ENCODE data around the gene SLC30A2.
"Not testable (repeated sequence)": the region's sequence is repeated elsewhere in the genome, so short reads cannot be mapped to it uniquely, and the experiment has no call there.

The SLC30A2 gene, protein sequence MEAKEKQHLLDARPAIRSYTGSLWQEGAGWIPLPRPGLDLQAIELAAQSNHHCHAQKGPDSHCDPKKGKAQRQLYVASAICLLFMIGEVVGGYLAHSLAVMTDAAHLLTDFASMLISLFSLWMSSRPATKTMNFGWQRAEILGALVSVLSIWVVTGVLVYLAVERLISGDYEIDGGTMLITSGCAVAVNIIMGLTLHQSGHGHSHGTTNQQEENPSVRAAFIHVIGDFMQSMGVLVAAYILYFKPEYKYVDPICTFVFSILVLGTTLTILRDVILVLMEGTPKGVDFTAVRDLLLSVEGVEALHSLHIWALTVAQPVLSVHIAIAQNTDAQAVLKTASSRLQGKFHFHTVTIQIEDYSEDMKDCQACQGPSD

DNA sequence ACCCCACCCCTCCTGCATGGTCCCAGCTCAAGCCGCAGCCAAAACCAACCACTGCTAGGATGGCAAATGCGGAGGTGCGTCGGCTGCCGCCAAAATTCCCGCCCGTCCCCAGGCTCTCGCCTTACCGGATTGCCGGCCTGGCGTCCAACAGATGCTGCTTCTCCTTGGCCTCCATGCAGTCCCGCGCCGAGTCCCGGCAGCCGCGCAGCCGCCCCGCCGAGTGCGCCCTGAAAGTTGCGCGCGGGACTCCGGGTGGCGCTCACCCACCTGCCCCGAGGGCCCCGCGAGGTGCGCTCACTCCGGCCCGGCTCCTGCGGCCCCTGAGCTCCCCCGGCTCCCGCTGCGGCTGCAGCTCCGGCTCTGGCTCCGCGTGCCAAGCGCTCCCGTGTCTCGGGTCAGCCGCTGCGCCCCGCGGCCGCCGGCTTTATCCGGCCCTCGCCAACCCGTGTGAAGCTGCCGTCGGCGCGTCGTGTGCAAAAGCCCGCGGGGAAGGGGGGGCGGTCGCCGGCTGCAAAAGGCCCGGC, at the start of gene SLC30A2:
Gene SLC30A2 (minus strand): TSS at position 397 of the 524 bp plus-strand sequence. CDS start 222 bp downstream, at position 175.
- DNase-seq (ENCODE audit: low read depth): no peak

GRCh38 chr1:26094677-26095383, 48.9 kb upstream of the SLC30A2 start:
- no peak for DNase-seq (ENCODE audit: low read depth)

GRCh38 chr1:26094076-26094669, 48.3 kb upstream of the SLC30A2 start:
- no peak for DNase-seq (ENCODE audit: low read depth)

GRCh38 chr1:26093569-26093968, 47.7 kb upstream of the SLC30A2 start:
- not testable (repeated sequence) for DNase-seq (ENCODE audit: low read depth)

DNA sequence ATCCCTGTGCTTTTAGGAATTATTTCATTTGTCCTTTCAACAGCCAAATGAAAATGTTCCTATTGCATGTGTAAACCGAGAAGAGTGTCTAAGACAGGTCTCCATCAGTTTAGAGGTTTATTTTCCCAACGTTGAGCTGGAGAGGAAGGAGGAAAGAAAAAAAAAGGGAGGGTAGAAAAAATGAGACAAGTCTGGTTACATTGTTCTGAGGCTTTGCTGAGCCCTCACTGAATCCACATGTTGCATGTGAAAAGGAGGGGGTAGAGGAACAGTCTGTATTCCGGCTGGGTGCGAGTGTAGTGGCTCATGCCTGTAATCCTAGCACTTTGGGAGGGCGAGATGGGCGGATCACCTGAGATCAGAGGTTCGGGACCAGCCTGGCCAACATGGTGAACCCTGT, 46.5 kb upstream of the SLC30A2 start:
- DNase-seq (ENCODE audit: low read depth): no peak

GRCh38 chr1:26090893-26091292, 45.0 kb upstream of the SLC30A2 start:
- no peak for DNase-seq (ENCODE audit: low read depth)

GRCh38 chr1:26089125-26089524, 43.2 kb upstream of the SLC30A2 start:
- no peak for DNase-seq (ENCODE audit: low read depth)

DNA sequence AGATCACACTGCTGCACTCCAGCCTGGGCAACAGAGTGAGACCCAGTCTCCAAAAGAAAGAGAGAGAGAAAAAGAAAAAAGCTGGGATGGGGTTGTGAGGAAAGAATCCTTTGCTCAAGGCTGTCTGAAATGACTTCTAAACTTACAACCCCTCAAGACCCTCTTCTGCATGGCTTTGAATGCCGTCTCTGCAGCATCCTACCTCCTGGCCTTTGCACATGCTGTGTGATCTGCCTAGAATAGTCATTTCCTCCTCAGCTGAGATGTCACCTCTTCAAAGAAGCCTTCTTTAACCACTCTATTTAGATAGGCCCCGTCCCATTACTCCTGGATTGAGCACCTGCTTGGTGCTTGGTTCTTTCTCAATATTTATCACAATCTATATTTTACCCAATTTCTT, 38.9 kb upstream of the SLC30A2 start:
- DNase-seq (ENCODE audit: low read depth): no peak

- no peak for DNase-seq (ENCODE audit: low read depth)
Observed at GRCh38 chr1:26084091-26084561, 38.2 kb upstream of the SLC30A2 start.

- no peak for DNase-seq (ENCODE audit: low read depth)
Observed at GRCh38 chr1:26083208-26083607, 37.3 kb upstream of the SLC30A2 start.

DNA sequence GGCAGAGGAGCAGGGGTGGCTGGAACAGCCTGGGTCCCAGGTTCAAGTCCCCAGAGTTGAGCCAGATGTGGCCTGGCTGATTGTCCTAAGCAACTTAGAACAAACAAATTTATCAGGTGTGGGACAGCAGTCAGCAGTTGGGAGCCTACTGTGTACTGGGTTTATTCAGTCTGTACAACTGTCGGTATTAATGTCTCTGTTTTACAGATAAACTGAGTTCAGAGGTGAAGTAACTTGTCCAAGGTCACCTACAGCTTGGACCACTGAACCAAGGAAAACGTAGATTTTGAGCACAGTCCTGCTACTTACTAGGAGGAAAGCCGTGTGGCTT, 36.1 kb upstream of the SLC30A2 start:
- no peak for DNase-seq (ENCODE audit: low read depth)

DNA sequence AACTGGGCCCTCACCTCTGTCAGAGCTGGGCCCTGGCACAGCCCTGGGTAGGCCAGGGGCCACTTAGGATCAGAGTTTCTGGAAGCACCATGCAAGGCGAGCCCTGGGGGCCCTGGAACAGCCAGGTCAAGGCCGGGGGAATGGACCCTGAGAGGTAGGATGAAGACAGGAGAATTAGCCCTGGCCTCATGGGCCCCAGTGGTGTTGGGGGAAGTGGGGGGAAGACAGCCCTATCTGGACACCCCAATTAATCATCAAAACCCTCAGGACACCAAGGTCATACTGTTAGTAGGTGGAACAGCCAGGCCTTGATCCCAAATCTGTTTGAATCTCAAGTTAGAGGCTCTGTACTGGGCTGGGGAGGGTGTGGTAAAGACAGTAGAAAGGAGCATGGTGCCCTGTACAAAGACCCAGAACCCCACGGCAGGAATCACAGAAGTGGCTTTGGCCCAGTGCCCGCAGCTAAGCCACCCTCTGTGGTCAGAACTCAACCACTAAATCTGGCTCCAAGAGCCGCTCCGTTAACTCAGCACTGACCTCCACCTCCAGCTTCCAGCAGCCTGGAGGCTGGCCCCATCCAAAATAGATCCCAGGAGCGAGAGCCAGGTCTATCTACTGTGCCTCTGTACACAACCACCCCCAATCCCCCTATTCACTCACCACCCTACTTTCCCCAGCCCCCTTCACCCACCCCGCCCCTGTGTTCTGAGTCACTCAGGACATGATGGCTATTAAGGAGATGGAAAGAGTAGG, 35.5 kb upstream of the SLC30A2 start:
- no peak for DNase-seq (ENCODE audit: low read depth)

DNA sequence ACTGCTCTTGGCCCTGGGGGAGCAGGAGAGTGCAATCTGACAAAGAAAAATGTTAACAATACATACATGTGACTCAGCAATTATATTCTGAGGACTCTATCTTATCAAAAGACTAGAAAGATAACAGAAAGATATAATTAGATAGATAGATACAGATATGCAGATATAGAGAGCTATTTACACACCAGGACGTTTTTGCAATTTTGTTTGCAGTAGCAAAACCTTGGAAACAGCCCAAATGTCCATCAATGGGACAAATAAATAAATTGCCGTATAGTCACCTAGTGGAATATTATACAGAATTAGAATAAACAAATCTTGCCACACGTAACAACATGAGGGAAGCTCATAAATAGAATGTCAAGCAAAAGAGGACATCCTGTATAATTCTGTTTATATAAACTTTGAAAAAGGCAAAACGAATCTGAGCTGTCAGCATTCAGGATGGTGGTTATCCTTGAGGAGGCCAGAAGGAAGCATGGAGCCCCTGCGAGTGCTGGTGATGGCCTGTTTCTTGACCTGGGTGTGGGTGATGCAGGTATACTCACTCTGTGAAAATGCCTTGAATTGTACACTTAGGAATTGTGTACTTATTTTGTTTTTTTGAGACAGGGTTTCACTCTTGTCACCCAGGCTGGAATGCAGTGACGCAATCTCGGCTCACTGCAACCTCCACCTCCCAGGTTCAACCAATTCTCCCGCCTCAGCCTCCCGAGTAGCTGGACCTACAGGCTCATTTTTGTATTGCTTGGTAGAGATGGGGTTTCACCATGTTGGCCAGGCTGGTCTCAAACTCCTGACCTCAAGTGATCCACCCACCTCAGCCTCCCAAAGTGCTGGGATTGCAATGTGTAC, 34.3 kb upstream of the SLC30A2 start:
- no peak for DNase-seq (ENCODE audit: low read depth)

DNA sequence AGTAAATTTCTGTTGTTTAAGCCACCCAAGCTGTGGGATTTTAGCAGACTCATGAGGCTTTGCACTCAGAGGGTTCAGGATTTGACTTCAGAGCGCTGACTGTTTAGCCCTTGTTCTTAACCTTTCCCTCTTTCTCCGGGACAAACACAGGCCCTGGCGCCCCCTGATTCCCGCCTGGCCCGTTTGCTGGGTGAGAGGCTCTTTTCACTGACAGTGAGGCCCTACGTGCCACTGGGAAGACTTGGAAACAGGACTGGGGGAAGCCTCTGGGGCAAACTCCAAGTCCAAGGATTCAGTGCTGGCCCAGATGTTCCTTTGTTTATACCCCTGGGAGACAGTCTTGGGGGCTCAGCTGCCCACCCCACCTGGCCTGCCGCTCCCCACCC, 33.3 kb upstream of the SLC30A2 start:
- DNase-seq (ENCODE audit: low read depth): no peak

GRCh38 chr1:26078286-26079177, 32.6 kb upstream of the SLC30A2 start:
- DNase-seq (ENCODE audit: low read depth): no peak

DNA sequence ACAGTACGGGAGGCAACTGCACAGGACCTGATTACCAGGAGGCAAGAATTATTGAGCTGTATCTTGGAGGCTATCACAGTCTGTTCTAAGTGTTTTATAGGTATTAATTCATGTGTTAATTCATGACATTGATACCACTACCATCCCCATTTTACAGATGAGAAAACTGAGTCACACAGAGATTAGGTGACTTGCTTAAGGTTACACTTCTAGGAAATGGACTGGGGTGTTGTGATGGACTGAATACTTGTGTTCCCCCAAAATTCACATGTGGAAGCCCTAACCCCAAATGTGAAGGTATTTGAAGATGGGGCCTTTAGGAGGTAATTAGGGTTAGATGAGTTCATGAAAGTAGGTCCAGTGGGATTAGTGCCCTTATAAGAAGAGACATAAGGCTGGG, 31.6 kb upstream of the SLC30A2 start:
- DNase-seq (ENCODE audit: low read depth): no peak

DNA sequence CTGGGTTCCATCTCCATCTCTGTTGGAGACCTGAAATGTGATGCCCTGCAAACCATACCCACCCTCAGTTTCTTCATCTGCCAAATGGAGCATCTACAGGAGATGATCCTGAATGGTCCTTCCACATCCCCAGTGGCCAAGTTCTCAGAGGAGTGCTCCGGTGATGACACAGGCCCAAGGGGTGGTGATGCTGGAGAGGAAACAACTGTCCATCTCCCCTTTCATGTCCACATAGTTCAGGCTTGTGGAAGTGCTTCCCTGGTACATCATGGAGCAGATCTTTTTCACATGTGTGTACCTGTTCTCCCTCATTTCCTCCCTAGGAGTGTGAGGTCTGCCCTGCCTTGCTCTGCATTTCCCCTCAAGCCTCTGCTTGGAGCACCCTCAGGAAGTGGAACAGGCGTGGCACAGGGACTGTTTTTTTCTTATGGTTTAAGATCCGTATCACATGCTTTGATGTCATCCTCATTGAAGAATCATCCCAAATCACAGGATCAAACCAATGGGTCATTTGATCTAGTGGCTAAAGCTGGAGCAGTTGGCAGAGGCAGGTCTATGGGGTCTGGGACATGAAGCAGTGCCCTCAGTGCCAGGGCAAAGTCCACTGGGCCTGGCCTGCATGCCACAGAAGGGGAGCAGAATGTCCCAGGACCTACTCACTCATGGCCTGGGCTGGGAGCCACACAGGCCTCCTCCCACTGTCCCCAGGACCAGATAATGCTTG, 29.7 kb upstream of the SLC30A2 start:
- DNase-seq (ENCODE audit: low read depth): no peak

GRCh38 chr1:26072305-26072704, 26.4 kb upstream of the SLC30A2 start:
- no peak for DNase-seq (ENCODE audit: low read depth)

- no peak for DNase-seq (ENCODE audit: low read depth)
Observed at GRCh38 chr1:26070963-26071342, 25.0 kb upstream of the SLC30A2 start.
